ENCODE results near the gene STX8.

Gene STX8

GRCh38 chr17:9279893-9280292, 295.7 kb downstream of the STX8 start:
- peaks cover 4% of the 10 kb centered on the region for H3K4me1 ChIP-seq (ENCODE audit: low read length)
- H3K9me3 ChIP-seq (ENCODE audit: insufficient read depth, low read length): no peaks in the 10 kb centered on the region
- H3K4me2 ChIP-seq (ENCODE audit: low read length): no peak overlapping the region
- TF ChIP-seq EZH2phosphoT487 (IDR thresholded peaks at IDR 0.05; ENCODE audit: low read depth): no peak
- TF ChIP-seq CTCF (IDR thresholded peaks at IDR 0.05; ENCODE audit: low read depth, low read length): no peak
- H3K27ac ChIP-seq (ENCODE audit: low read length): no peak overlapping the region
- no peak overlapping the region for H3K4me3 ChIP-seq (ENCODE audit: low read length)
- H3K79me2 ChIP-seq (ENCODE audit: low read length): no peaks in the 10 kb centered on the region
- H3K27me3 ChIP-seq (ENCODE audit: low read depth, low read length): no peaks in the 10 kb centered on the region
- no peaks in the 10 kb centered on the region for H4K20me1 ChIP-seq (ENCODE audit: insufficient read depth, low read length)
- H2AFZ ChIP-seq (ENCODE audit: low read depth, low read length): no peak overlapping the region
- H3K36me3 ChIP-seq (replicated peaks; ENCODE audit: low read depth, low read length): no peaks in the 10 kb centered on the region
- H3K9ac ChIP-seq (ENCODE audit: low read length): no peak overlapping the region

- H3K9me3 ChIP-seq (ENCODE audit: insufficient read depth, low read length): no peaks in the 10 kb centered on the region
- H3K27me3 ChIP-seq (ENCODE audit: low read depth, low read length): no peaks in the 10 kb centered on the region
- H3K79me2 ChIP-seq (ENCODE audit: low read length): no peaks in the 10 kb centered on the region
- no peaks in the 10 kb centered on the region for H4K20me1 ChIP-seq (ENCODE audit: insufficient read depth, low read length)
- H3K4me3 ChIP-seq (ENCODE audit: low read length): no peak overlapping the region
- no peak overlapping the region for H3K4me2 ChIP-seq (ENCODE audit: low read length)
- H3K9ac ChIP-seq (ENCODE audit: low read length): no peak overlapping the region
- H3K36me3 ChIP-seq (replicated peaks; ENCODE audit: low read depth, low read length): no peaks in the 10 kb centered on the region
- 0 out of 2 replicates have a peak, but pooled peaks cover 4% of the 10 kb centered on the region for H3K4me1 ChIP-seq (ENCODE audit: low read length)
- no peak overlapping the region for H3K27ac ChIP-seq (ENCODE audit: low read length)
- H2AFZ ChIP-seq (ENCODE audit: low read depth, low read length): no peak overlapping the region
- TF ChIP-seq EZH2phosphoT487 (IDR thresholded peaks at IDR 0.05; ENCODE audit: low read depth) (no peak), CTCF (IDR thresholded peaks at IDR 0.05; ENCODE audit: low read depth, low read length) (no peak)
Observed at GRCh38 chr17:9274973-9275372, 300.6 kb downstream of the STX8 start.

GRCh38 chr17:9273428-9274391, 301.9 kb downstream of the STX8 start:
- Histone ChIP-seq H3K36me3 (replicated peaks; ENCODE audit: low read depth, low read length) (no peaks in the 10 kb centered on the region), H3K9ac (ENCODE audit: low read length) (no peak overlapping the region), H3K79me2 (ENCODE audit: low read length) (no peaks in the 10 kb centered on the region), H3K27ac (ENCODE audit: low read length) (no peak overlapping the region), H3K4me2 (ENCODE audit: low read length) (no peak overlapping the region), H3K9me3 (ENCODE audit: insufficient read depth, low read length) (no peaks in the 10 kb centered on the region), H3K4me3 (ENCODE audit: low read length) (no peak overlapping the region), H3K27me3 (ENCODE audit: low read depth, low read length) (no peaks in the 10 kb centered on the region), H4K20me1 (ENCODE audit: insufficient read depth, low read length) (no peaks in the 10 kb centered on the region), H3K4me1 (ENCODE audit: low read length) (0 out of 2 replicates have a peak, but pooled peaks cover 4% of the 10 kb centered on the region), H2AFZ (ENCODE audit: low read depth, low read length) (no peak overlapping the region)
- TF ChIP-seq EZH2phosphoT487 (IDR thresholded peaks at IDR 0.05; ENCODE audit: low read depth): no peak
- TF ChIP-seq CTCF (IDR thresholded peaks at IDR 0.05; ENCODE audit: low read depth, low read length): no peak

- Histone ChIP-seq H3K79me2 (ENCODE audit: low read length) (no peaks in the 10 kb centered on the region), H3K9ac (ENCODE audit: low read length) (no peak overlapping the region), H2AFZ (ENCODE audit: low read depth, low read length) (no peak overlapping the region), H3K4me1 (ENCODE audit: low read length) (0 out of 2 replicates have a peak, but pooled peaks cover 4% of the 10 kb centered on the region), H3K4me3 (ENCODE audit: low read length) (no peak overlapping the region), H3K4me2 (ENCODE audit: low read length) (no peak overlapping the region), H3K36me3 (replicated peaks; ENCODE audit: low read depth, low read length) (no peaks in the 10 kb centered on the region), H3K9me3 (ENCODE audit: insufficient read depth, low read length) (no peaks in the 10 kb centered on the region), H3K27ac (ENCODE audit: low read length) (no peak overlapping the region), H3K27me3 (ENCODE audit: low read depth, low read length) (no peaks in the 10 kb centered on the region), H4K20me1 (ENCODE audit: insufficient read depth, low read length) (no peaks in the 10 kb centered on the region)
- TF ChIP-seq CTCF (IDR thresholded peaks at IDR 0.05; ENCODE audit: low read depth, low read length): peak; percentile 15; the same call in 1 of the 2 replicates
- no peak for TF ChIP-seq EZH2phosphoT487 (IDR thresholded peaks at IDR 0.05; ENCODE audit: low read depth)
Observed at GRCh38 chr17:9272501-9273200, 303.0 kb downstream of the STX8 start.
